ENCODE data around the gene PTPRH. TPM values are rescaled to one million over a fixed set of nuclear protein-coding genes. Genes with fewer than 3 reads are reported as not detected.

PTPRH gene
- total RNA-seq, result under 1 TPM in 1 of 3 donors, not detected in 2; 0.45 TPM
- 0.25 TPM for total RNA-seq (2013)

- Histone ChIP-seq H3K36me3 (ENCODE audit: control insufficient read depth, insufficient read depth, low read length) (no peaks in the 10 kb centered on the region), H3K27ac (ENCODE audit: low read length) (no peak within 1 kb of the TSS), H3K4me3 (ENCODE audit: low read length) (no peak within 1 kb of the TSS), H3K27me3 (ENCODE audit: control insufficient read depth, insufficient read depth, low read length) (no peaks in the 10 kb centered on the region), H3K4me1 (ENCODE audit: control insufficient read depth, insufficient read depth, low read length) (peaks cover 7% of the 10 kb centered on the region), H3K9me3 (ENCODE audit: control insufficient read depth, insufficient read depth, low read length) (peaks cover 5% of the 10 kb centered on the region)
- intact Hi-C loops (cut with micrococcal nuclease), result no loop called here
- ATAC-seq (no peak), DNase-seq (no peak)
- H3K4me3 Mint-ChIP-seq, result no peak within 1 kb of the TSS
- TF ChIP-seq CTCF (IDR thresholded peaks at IDR 0.05), result no peak
- H3K27me3 Mint-ChIP-seq (ENCODE audit: low read depth in 2 of 2), result peaks cover 11 to 25% of the 10 kb centered on the region in 2 donors
- WGBS (ENCODE audit: insufficient coverage), result 59% methylated on average over 15 of the region's 18 CpGs
- H3K36me3 Mint-ChIP-seq, result no peaks in the 10 kb centered on the region
- no peak within 1 kb of the TSS for H3K27ac Mint-ChIP-seq
- peaks cover 6 to 17% of the 10 kb centered on the region in 2 donors for H3K4me1 Mint-ChIP-seq
- H3K9me3 Mint-ChIP-seq, result peaks cover 0 to 2% of the 10 kb centered on the region in 2 donors
Measured at GRCh38 chr19:55208880-55209692, at the start of gene PTPRH. TSS of gene PTPRH (minus strand) at chr19:55209501. CDS start at chr19:55209433, 68 bp downstream.

GRCh38 chr19:55258476-55258827, 49.2 kb upstream of the PTPRH start:
- no peaks in the 10 kb centered on the region for H3K36me3 Mint-ChIP-seq
- peak in 1 of 2 donors; percentile 69 for DNase-seq
- H3K4me1 Mint-ChIP-seq, result peaks cover 56 to 59% of the 10 kb centered on the region in 2 donors
- 0% methylated on average over 53 of the region's 53 CpGs for WGBS (ENCODE audit: insufficient coverage)
- peak overlapping the region; percentile 97 for H3K4me3 Mint-ChIP-seq
- peak overlapping the region; percentile 93 to 99 for H3K27ac Mint-ChIP-seq
- H3K4me3 ChIP-seq (ENCODE audit: low read length), result peak overlapping the region; percentile 91
- no peaks in the 10 kb centered on the region for H3K27me3 Mint-ChIP-seq (ENCODE audit: low read depth in 2 of 2)
- intact Hi-C loops (cut with micrococcal nuclease), result loop anchor here (2.0 to 10.0 kb wide), 2 partner anchors 80 to 344 kb away; partner anchors contain the start of gene KMT5C
- H3K9me3 ChIP-seq (ENCODE audit: control insufficient read depth, insufficient read depth, low read length), result no peaks in the 10 kb centered on the region
- no peaks in the 10 kb centered on the region for H3K36me3 ChIP-seq (ENCODE audit: control insufficient read depth, insufficient read depth, low read length)
- no peak for TF ChIP-seq CTCF (IDR thresholded peaks at IDR 0.05)
- peak overlapping the region; percentile 95 for H3K27ac ChIP-seq (ENCODE audit: low read length)
- H3K4me1 ChIP-seq (ENCODE audit: control insufficient read depth, insufficient read depth, low read length), result peaks cover 60% of the 10 kb centered on the region
- ATAC-seq, result peak in 2 of 3 donors; percentile 6 to 19
- no peaks in the 10 kb centered on the region for H3K27me3 ChIP-seq (ENCODE audit: control insufficient read depth, insufficient read depth, low read length)
- H3K9me3 Mint-ChIP-seq, result no peaks in the 10 kb centered on the region

GRCh38 chr19:55257461-55258420, 48.4 kb upstream of the PTPRH start:
- Mint-ChIP-seq H3K4me3 (peak overlapping the region; percentile 98), H3K27ac (peak overlapping the region; percentile 93 to 98), H3K36me3 (no peaks in the 10 kb centered on the region), H3K9me3 (no peaks in the 10 kb centered on the region), H3K27me3 (ENCODE audit: low read depth in 2 of 2) (no peaks in the 10 kb centered on the region), H3K4me1 (peaks cover 63 to 66% of the 10 kb centered on the region in 2 donors)
- peaks cover 67% of the 10 kb centered on the region for H3K4me1 ChIP-seq (ENCODE audit: control insufficient read depth, insufficient read depth, low read length)
- intact Hi-C loops (cut with micrococcal nuclease), result loop anchor here (2.0 to 10.0 kb wide), 2 partner anchors 81 to 343 kb away; partner anchors contain the start of gene KMT5C
- ATAC-seq (no peak), DNase-seq (peak in 1 of 2 donors; percentile 53)
- H3K9me3 ChIP-seq (ENCODE audit: control insufficient read depth, insufficient read depth, low read length), result no peaks in the 10 kb centered on the region
- peak overlapping the region; percentile 91 for H3K4me3 ChIP-seq (ENCODE audit: low read length)
- peak overlapping the region; percentile 92 for H3K27ac ChIP-seq (ENCODE audit: low read length)
- H3K36me3 ChIP-seq (ENCODE audit: control insufficient read depth, insufficient read depth, low read length), result no peaks in the 10 kb centered on the region
- WGBS (ENCODE audit: insufficient coverage), result under 1% methylated on average over 51 of the region's 51 CpGs
- H3K27me3 ChIP-seq (ENCODE audit: control insufficient read depth, insufficient read depth, low read length), result no peaks in the 10 kb centered on the region
- no peak for TF ChIP-seq CTCF (IDR thresholded peaks at IDR 0.05)
